HEK293 (cell line): ENCODE results near the gene GRK5.

Experiments
- ATF2 ChIP-seq: fragments of 450-650 bp; formaldehyde crosslinking; IDR thresholded peaks from 2 replicates; pipeline ENCODE4 v1.5.1; 2016; ENCODE audit warnings: missing biosample characterization, missing genetic modification characterization, low read depth
- MZF1 ChIP-seq: fragments of 450-650 bp; formaldehyde crosslinking; IDR thresholded peaks from 2 replicates; pipeline ENCODE4 v1.5.1; 2017; ENCODE audit warnings: missing biosample characterization, missing genetic modification characterization, borderline replicate concordance
- TCF7L2 ChIP-seq: IDR thresholded peaks from 2 replicates; pipeline ENCODE4 v1.6.1; 2011; ENCODE audit warnings: low read depth, mild to moderate bottlenecking, inconsistent platforms, low read length, moderate library complexity, borderline replicate concordance
- ZFP41 ChIP-seq: fragments of 450-650 bp; formaldehyde crosslinking; IDR thresholded peaks from 2 replicates; pipeline ENCODE4 v1.5.1; 2016; ENCODE audit warnings: missing biosample characterization, missing genetic modification characterization, borderline replicate concordance
- ZNF140 ChIP-seq: fragments of 450-650 bp; formaldehyde crosslinking; IDR thresholded peaks from 2 replicates; pipeline ENCODE4 v1.5.1; 2016; ENCODE audit warnings: missing biosample characterization, missing genetic modification characterization
- ZNF324 ChIP-seq: fragments of 450-650 bp; formaldehyde crosslinking; IDR thresholded peaks from 2 replicates; pipeline ENCODE4 v1.5.1; 2016; ENCODE audit warnings: missing biosample characterization, missing genetic modification characterization
- ZNF501 ChIP-seq: fragments of 450-650 bp; formaldehyde crosslinking; IDR thresholded peaks from 2 replicates; pipeline ENCODE4 v1.5.1; 2016; ENCODE audit warnings: missing biosample characterization, missing genetic modification characterization
- ZNF571 ChIP-seq: fragments of 450-650 bp; formaldehyde crosslinking; IDR thresholded peaks from 2 replicates; pipeline ENCODE4 v1.5.0; 2017; ENCODE audit warnings: missing biosample characterization, missing genetic modification characterization
- TF ChIP-seq, protein P1 (sequence below): fragments of 450-650 bp; formaldehyde crosslinking; IDR thresholded peaks from 2 replicates; pipeline ENCODE4 v1.5.1; 2016; ENCODE audit warnings: missing biosample characterization, missing genetic modification characterization
- TF ChIP-seq, protein P2 (sequence below): fragments of 450-650 bp; formaldehyde crosslinking; IDR thresholded peaks from 2 replicates; pipeline ENCODE4 v1.5.1; 2016; ENCODE audit warnings: missing biosample characterization, missing genetic modification characterization
- TF ChIP-seq, protein P3 (sequence below): fragments of 450-650 bp; IDR thresholded peaks from 2 replicates; pipeline ENCODE4 v1.5.1; 2018; ENCODE audit warnings: missing biosample characterization, mild to moderate bottlenecking, missing genetic modification characterization

DNA sequence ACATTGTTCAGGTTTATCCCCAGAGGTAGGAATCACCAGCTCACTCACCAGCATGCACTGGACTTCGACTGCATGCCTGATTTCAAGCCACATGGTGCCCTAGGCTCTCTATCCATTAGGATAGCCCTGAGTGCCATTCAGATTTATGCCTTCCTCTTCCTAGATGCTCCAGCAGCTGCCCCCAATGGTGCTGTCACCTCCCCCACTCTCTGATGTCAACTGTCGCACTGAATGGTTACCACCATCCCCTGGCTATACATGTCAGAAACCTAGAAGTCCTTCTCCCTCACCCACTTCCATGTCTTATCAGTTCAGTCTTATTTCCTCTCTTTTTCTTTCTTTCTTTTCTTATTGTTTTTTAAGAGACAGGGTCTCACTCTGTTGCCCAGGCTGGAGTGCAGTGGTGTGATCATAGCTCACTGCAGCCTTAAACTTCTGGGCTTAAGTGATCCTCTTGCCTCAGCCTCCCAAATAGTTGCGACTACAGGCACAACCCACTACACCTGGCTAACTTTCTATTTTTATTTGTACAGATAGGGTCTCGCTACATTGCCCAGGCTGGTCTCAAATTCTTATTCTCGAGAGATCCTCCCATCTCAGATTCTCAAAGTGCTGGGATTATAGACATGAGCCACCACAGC, 44.8 kb upstream of the GRK5 start:
- TF ChIP-seq MZF1 = no peak
- TF ChIP-seq, protein P1, sequence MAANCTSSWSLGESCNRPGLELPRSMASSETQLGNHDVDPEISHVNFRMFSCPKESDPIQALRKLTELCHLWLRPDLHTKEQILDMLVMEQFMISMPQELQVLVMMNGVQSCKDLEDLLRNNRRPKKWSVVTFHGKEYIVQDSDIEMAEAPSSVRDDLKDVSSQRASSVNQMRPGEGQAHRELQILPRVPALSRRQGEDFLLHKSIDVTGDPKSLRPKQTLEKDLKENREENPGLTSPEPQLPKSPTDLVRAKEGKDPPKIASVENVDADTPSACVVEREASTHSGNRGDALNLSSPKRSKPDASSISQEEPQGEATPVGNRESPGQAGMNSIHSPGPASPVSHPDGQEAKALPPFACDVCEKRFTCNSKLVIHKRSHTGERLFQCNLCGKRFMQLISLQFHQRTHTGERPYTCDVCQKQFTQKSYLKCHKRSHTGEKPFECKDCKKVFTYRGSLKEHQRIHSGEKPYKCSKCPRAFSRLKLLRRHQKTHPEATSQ (tag by site-specific recombination) = no peak
- TF ChIP-seq, protein P2, sequence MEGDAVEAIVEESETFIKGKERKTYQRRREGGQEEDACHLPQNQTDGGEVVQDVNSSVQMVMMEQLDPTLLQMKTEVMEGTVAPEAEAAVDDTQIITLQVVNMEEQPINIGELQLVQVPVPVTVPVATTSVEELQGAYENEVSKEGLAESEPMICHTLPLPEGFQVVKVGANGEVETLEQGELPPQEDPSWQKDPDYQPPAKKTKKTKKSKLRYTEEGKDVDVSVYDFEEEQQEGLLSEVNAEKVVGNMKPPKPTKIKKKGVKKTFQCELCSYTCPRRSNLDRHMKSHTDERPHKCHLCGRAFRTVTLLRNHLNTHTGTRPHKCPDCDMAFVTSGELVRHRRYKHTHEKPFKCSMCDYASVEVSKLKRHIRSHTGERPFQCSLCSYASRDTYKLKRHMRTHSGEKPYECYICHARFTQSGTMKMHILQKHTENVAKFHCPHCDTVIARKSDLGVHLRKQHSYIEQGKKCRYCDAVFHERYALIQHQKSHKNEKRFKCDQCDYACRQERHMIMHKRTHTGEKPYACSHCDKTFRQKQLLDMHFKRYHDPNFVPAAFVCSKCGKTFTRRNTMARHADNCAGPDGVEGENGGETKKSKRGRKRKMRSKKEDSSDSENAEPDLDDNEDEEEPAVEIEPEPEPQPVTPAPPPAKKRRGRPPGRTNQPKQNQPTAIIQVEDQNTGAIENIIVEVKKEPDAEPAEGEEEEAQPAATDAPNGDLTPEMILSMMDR (tag by site-specific recombination) = no peak
- no peak for TF ChIP-seq ZNF501
- no peak for TF ChIP-seq ATF2
- no peak for TF ChIP-seq ZNF324 (tag by site-specific recombination)
- TF ChIP-seq, protein P3, sequence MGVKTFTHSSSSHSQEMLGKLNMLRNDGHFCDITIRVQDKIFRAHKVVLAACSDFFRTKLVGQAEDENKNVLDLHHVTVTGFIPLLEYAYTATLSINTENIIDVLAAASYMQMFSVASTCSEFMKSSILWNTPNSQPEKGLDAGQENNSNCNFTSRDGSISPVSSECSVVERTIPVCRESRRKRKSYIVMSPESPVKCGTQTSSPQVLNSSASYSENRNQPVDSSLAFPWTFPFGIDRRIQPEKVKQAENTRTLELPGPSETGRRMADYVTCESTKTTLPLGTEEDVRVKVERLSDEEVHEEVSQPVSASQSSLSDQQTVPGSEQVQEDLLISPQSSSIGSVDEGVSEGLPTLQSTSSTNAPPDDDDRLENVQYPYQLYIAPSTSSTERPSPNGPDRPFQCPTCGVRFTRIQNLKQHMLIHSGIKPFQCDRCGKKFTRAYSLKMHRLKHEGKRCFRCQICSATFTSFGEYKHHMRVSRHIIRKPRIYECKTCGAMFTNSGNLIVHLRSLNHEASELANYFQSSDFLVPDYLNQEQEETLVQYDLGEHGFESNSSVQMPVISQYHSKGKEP = no peak
- TF ChIP-seq ZFP41 (tag by site-specific recombination) = no peak
- no peak for TF ChIP-seq ZNF140
- TF ChIP-seq ZNF571 (tag by site-specific recombination) = no peak
- no peak for TF ChIP-seq TCF7L2
